Measurements from ENCODE around the gene KIAA1328.

GRCh38 chr18:37235583-37235982 is 406.7 kb downstream of the KIAA1328 start:
- TF ChIP-seq POLR2A (IDR thresholded peaks at IDR 0.05; ENCODE audit: low read depth), result no peak
- no peak for TF ChIP-seq CTCF (IDR thresholded peaks at IDR 0.05)
